Activated CD4-positive, alpha-beta T cell treated with anti-CD3 and anti-CD28 coated beads for 1 hour (primary cell): ENCODE results near the gene SLC39A5.

Experiments used
- DNase-seq: peaks from one replicate; pipeline ENCODE4 v3.0.0-alpha.2; 2020

SLC39A5 gene

GRCh38 chr12:56219840-56220239 lies 10.0 kb upstream of the SLC39A5 start:
- DNase-seq: no peak

GRCh38 chr12:56220611-56221231 lies 9.1 kb upstream of the SLC39A5 start:
- no peak for DNase-seq

GRCh38 chr12:56221232-56221756 lies 8.6 kb upstream of the SLC39A5 start:
- DNase-seq: no peak

GRCh38 chr12:56221757-56222530 lies 7.9 kb upstream of the SLC39A5 start, which contains the start of gene RNF41:
Gene RNF41, minus strand, starts transcription at chr12:56221922. Its CDS starts 7,875 bp downstream, at chr12:56214047.
- DNase-seq: peak; percentile 88

- DNase-seq: no peak
These were observed 7.3 kb upstream of the SLC39A5 start for GRCh38 chr12:56222531-56222895.

- DNase-seq: no peak
These were observed 6.2 kb upstream of the SLC39A5 start for GRCh38 chr12:56223571-56224101.

DNA sequence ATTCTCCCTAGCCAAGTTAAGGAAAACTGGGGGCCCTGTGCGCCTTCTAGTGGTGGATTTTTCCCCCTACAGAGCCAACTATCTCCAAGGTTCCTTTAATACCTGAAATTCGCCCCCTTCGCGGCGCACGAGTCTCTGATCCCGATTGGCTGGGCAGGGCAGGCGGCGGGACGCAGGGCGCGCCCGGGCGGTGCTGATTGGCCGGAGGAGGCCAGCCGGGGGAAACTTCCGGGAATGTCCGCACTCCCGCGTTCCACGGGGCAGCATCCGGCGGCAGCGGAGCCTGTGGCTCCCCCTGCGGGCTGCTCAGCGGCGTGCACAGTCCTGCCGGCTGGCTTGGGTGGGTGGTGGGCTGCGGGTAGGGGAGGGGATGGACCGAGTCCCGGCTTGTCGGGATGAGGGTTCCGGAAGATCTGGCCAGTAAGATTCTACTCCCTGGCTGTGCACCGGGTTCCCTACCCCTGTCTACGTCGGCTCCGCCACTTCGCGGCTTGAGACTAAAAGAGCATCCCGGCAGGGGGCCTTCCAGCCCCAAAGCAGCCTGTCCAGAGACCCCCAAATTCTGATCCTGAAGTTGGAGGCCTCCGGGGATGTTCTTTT lies 5.6 kb upstream of the SLC39A5 start, which contains the start of gene NABP2:
TSS of gene NABP2 (plus strand) at position 241 of the 600 bp plus-strand sequence. CDS start 515 bp downstream, outside the sequence.
- DNase-seq: peak; percentile 82

DNA sequence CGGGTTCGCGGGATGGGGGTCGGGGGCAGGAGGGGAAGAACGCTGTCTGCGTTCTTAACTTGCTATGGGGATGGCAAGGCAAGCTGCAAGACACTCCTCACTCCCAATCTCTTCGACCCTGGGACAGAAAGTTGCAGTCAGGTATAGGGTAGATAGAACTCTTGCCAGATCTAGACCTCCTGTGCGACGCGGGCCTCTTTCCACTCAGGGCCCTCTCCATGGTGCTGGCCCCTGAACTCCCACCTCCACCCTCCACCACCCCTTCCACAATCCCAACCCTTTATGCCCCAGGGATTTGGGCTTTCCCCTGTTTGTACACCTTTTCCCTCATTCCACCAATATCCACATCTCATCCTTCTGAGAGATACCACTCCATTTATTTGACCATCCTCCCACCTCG lies 4.9 kb upstream of the SLC39A5 start:
- no peak for DNase-seq

DNA sequence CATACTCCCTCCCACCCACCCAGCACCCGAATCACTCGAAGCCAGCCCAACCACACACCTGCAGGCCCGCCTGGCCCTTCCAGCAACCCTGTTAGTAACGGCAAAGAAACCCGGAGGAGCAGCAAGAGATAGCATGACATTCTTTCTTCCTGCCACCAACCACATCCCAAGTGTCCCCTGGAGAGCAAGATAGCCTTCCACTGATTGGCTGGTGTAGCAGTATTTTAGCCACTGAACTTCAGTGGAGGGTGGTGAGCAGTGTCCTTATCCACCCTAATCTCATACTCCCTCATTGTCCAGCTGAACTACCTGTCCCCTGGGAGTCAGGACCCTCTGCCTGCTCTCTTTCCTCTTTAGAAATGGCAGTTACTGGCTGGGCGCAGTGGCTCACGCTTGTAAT lies 769 bp upstream of the SLC39A5 start:
- no peak for DNase-seq

DNA sequence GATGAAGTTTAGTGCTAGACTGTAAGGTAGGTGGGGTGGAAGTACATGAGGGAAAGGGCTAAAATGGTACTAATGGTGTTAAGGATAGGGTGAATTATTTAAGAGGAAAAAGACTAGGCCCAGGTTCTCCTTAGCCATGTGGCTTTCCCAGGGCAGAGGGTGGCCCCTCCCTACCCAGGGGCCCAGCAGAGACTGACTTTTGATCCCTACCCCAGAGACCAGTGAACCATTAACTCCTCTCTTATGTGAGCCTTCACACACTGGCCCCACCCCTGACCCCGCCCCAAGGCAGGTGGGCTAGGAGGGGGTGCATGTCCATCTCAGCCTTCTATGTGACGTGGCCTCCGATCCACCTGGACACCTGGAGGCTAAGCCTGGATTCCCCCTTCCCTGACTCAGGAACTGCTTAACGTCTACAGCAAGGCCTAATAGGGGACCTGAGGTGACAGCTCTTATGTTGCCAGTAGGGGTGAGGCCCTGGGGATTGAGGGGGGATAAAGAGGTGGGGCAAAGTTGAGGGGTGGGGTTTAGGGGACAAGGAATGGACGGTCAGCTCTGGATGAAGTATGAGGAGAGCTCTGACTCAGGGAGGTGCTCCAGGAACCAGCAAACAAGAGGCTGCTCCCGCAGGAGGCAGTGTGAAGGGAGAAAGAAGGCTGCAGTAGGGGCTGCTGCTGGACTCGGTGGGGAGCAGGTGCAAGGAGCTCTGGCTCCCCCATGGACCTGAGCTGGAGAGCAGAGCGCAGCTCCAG lies 757 bp downstream of the SLC39A5 start:
- no peak for DNase-seq

GRCh38 chr12:56231184-56231582 lies 1.3 kb downstream of the SLC39A5 start:
- DNase-seq: no peak

- DNase-seq: no peak
These were observed 5.0 kb downstream of the SLC39A5 start for GRCh38 chr12:56234746-56235436.

DNA sequence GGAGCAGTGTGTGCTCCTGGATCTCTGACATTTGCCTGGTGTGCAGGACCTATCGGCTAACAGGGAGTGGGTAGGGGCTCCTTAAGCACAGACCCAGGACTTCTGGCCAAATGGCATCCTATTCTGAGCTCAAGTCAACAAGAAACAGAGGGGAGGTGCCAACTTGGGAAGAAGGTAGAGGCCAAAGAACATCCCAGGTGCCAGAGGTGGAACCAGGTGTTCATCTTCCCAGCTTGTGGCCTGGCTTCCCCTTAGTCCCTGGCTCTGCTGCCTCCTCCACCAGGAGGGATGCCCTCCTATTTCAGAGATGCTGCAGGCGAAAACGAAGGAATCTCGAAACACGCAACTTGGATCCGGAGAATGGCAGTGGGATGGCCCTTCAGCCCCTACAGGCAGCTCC lies 6.2 kb downstream of the SLC39A5 start:
- DNase-seq: no peak

DNA sequence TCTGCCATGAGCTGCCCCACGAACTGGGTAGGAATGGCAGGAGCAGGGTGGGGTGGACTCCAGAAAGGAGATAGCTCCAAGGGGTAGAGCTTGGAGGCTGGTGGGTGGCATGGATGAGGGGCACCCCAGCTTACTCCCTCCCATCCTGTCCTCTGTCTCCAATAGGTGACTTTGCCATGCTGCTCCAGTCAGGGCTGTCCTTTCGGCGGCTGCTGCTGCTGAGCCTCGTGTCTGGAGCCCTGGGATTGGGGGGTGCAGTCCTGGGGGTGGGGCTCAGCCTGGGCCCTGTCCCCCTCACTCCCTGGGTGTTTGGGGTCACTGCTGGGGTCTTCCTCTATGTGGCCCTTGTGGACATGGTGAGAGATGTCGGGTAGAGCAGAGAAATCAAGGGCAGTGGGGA lies 7.1 kb downstream of the SLC39A5 start:
- DNase-seq: no peak

DNA sequence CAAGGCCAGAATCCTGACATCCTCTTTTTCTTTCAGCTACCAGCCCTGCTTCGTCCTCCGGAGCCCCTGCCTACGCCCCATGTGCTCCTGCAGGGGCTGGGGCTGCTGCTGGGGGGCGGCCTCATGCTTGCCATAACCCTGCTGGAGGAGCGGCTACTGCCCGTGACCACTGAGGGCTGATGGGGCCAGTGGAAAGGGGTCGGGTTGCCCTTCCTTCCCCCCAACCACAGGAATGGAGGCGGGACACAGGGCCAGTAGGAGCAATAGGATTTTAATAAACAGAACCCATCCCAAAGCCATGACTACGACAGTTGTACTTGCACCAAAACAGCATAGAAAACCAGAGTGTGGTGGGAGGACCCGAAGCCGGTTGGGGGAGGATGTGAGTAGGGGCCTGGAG lies 7.7 kb downstream of the SLC39A5 start:
- no peak for DNase-seq

DNA sequence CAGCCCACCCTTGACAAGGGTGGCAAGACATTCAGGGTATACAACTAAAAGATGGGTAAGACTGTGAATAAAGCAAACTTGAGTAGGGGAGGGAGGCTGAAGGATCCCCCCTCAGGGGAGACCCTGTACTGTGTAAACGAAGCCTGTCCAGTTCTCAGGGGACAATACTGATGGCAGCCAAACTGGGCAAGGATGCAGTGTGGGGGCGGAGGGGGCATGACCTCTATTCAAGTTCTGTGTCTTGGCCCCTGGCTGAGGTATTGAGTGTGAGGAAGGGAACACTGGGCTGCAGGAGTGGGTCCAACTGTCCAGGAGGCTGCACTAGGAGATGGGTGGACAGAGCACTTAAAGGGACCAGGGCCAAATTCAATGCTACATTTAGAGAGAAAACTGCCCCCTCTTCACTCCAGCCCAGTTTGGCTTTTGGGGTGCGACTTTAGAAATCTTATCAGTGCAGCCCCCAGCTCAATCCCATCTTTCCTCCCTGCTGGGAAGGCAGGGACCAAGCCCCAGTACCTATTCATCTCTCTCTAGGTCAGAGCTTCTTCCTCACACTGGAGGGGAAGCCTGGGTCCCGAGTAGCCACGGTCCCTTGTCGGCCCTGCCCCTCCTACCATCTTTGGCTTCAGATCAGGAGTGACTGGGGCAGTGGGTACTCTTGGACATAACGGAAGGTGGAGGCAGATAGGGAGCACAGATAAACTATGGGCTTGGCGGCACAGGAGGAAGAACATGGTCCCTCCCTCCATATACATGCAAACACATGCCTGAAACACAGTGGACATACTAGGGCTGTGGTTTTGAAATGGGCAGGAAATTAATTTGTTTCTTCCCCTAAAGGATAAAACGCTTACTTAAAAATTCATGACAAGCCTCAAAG lies 11.8 kb downstream of the SLC39A5 start:
- DNase-seq: no peak

GRCh38 chr12:56242986-56243385 lies 13.1 kb downstream of the SLC39A5 start:
- DNase-seq: no peak

DNA sequence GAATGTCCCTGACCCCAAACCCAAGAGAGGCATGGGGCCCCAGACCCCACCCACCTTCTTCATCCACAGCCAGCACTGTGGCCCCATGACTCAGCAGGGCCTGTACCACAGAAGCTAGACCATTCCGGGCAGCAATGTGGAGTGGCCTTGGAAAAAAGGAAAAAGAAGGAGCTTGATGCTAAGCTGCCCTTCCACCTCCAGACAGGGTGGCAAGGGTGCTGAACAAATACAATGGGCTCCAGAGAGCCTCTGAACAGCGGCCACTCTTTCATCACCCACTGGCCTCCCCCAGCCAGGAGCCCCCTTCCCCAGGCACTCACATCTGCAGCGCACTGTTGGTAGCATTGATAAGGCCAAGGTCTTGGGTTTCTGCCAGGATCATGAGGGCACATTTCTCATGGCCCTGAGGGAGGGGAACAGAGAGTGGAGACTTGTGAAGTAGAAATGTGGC lies 13.9 kb downstream of the SLC39A5 start:
- DNase-seq: no peak

DNA sequence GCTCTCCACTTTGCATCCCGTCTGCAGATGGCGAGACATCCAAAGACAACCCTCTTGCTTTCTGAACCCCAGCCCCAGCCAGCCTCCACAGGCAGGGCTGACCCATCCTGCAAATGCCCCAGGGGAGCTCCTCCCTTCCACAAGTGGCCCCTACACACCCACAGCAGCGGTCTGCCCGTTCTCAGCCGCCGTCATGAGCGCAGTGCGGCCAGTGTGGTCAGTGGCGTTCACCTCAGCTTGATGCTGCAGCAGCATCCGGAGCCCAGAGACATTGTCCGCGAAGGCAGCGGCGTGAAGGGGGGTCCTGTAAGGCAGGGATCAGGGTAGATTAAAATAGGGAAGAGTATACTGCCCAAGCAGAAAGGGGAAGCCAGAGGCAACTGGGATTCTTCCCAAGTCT lies 14.6 kb downstream of the SLC39A5 start:
- no peak for DNase-seq

DNA sequence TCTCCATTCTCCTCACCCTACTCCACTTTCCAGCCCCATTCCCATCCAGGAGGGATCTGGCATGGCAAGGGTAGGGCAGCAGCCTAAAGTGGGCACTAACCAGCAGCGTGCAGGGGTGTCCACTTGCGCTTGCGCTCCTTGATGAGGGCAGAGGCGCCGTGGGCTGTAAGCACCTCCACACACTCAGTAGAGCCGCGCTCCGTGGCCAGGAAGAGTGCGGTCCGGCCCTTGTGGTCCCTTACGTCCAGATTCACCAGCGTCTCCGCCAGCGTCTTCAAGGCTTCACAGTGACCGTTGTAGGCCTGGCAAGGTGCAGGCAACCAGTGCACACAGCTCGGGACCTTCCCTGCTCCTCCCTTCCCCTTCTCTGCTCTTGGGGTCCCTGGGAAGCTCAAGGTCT lies 18.1 kb downstream of the SLC39A5 start:
- DNase-seq: no peak

GRCh38 chr12:56248711-56249110 lies 18.9 kb downstream of the SLC39A5 start:
- no peak for DNase-seq
